Rectal smooth muscle tissue (tissue), 1 donor: ENCODE results near the gene ENPP1.

Experiments used
- H3K27ac ChIP-seq: one replicate; pipeline ENCODE4 v1.7.0; 2013; ENCODE audit warnings: low read depth, low read length, inconsistent platforms
- H3K27me3 ChIP-seq: one replicate; pipeline ENCODE4 v1.7.0; 2013; ENCODE audit warnings: low read length; ENCODE audit not compliant: control insufficient read depth, insufficient read depth
- H3K36me3 ChIP-seq: one replicate; pipeline ENCODE4 v1.7.0; 2013; ENCODE audit warnings: low read length; ENCODE audit not compliant: control insufficient read depth, insufficient read depth
- H3K4me1 ChIP-seq: one replicate; pipeline ENCODE4 v1.7.0; 2013; ENCODE audit warnings: low read length; ENCODE audit not compliant: control insufficient read depth, insufficient read depth
- H3K4me3 ChIP-seq: one replicate; pipeline ENCODE4 v1.7.0; 2013; ENCODE audit warnings: low read length
- H3K9ac ChIP-seq: one replicate; pipeline ENCODE4 v1.7.0; 2013; ENCODE audit warnings: low read length

Gene ENPP1

DNA sequence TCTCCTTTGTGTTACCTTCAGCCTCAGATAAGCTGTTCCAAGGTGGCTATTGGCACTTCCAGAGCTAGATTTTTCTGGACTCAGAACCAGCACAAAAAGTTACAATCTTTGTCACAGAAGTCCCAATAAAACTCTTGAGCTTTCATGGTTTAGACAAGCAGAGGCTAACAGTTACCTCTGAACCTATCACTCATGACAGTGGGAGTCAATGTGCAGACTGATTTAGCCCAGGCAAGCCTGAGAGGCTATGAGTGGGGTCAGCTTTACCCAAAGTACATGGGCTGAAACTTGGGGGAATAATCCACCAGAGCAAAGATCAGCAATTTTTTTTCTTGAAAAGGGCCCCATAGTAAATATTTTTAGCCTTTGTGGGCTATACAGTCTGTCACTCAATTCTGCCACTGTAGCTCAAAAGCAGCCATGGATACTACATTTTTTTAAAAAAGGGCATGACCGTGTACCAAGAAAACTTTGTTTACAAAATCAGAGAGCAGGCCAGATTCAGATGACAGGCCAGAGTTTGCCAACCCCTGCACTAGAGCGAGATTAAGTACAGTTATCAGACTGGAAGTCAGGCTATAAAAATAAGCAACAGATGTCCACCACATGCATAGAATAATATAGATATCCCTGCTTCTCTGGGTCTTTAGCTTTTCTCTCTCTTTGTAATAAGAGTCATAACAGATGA, 123.4 kb downstream of the ENPP1 start:
- Histone ChIP-seq H3K36me3 (no peaks in the 10 kb centered on the region), H3K27me3 (no peaks in the 10 kb centered on the region), H3K4me1 (no peaks in the 10 kb centered on the region), H3K27ac (no peak overlapping the region), H3K9ac (no peak overlapping the region), H3K4me3 (no peak overlapping the region)

DNA sequence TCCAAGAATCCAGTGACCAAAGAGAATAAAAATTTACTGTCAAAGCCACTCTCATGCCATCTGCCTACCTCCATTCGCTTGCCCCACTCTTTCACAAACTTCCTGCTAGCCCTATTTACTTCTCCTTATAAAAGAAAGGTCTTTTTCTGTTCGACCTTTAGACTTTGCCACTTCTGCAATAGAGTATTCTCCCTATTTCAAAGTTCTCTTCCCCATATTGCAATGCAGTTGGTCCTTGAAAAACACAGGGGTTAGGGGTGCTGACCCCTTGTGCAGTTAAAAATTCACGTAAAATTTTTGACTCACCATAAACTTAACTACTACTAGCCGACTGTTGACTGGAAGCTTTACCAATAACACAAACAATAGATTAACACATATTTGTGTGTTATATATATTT, 128.3 kb downstream of the ENPP1 start:
- Histone ChIP-seq H3K9ac (no peak overlapping the region), H3K27me3 (no peaks in the 10 kb centered on the region), H3K4me1 (no peaks in the 10 kb centered on the region), H3K36me3 (no peaks in the 10 kb centered on the region), H3K27ac (no peak overlapping the region), H3K4me3 (no peak overlapping the region)

DNA sequence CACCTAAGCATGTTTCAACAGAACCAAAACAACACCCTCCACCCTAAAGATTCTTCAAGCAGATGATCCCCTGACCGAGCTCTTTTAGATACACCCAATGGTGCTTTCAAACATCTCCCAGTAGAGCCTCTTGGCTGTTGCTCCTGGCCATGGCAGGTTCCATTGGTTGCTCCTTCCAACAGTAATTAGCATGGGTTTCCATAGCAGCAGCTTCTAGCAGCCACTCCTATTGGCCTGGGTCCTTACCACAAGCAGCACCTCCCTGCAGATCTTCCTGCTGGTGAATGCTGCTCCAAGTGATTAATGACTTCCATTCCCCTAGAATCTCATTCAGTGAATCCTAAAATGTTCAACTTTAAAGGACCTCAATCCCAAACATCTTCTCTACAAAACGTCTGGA, 129.4 kb downstream of the ENPP1 start:
- Histone ChIP-seq H3K4me1 (no peaks in the 10 kb centered on the region), H3K27me3 (no peaks in the 10 kb centered on the region), H3K9ac (no peak overlapping the region), H3K36me3 (no peaks in the 10 kb centered on the region), H3K4me3 (no peak overlapping the region), H3K27ac (no peak overlapping the region)

DNA sequence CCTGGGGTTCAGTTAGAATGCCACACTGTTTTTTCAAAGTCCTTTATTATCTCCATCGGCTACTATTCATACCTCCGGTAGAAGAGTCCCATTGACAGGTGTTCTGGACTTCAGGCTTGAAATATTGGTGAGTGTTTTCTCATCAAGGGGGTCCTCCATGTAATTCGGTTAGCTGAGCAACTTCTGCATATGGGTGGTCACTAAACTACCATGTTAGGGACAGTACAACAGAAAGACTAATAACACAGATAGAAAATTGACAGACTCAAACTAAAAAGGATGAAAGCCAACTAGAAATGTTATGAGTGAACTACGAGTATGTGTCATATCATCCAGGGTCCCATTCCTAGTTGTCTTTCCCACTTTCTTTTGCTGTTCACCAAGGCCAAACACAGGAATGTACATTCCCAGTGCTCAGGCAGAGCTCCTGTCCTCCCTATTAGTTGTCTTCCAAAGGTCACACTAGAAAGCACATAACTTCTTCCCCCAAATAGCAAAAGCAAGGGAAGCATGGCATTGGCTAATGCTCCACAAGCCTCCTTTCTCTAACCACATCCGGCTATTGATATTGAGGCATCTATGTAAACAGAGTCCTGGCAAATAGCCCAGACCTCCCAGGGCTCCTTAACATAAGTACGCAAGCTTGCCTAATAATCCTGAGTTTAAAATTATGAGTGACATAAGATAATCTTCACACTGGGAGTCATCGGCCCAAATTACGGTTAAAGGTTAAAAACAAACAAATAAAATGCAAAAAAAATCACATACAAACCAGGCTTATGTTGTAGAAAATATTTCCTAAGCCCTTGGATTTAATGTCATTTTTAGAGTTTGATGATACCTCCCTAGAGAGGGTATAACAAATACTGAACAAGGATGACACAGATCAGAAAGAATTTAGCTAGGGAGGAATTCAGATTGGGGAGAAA, 130.1 kb downstream of the ENPP1 start:
- H3K36me3 ChIP-seq = no peaks in the 10 kb centered on the region

More for the DNA sequence above, 130.1 kb downstream of the ENPP1 start:
- H3K27me3 ChIP-seq = no peaks in the 10 kb centered on the region
- H3K4me1 ChIP-seq = no peaks in the 10 kb centered on the region
- no peak overlapping the region for H3K4me3 ChIP-seq
- no peak overlapping the region for H3K9ac ChIP-seq
- H3K27ac ChIP-seq = no peak overlapping the region
